Measurements from ENCODE around the gene PTPN7.

Gene PTPN7

DNA sequence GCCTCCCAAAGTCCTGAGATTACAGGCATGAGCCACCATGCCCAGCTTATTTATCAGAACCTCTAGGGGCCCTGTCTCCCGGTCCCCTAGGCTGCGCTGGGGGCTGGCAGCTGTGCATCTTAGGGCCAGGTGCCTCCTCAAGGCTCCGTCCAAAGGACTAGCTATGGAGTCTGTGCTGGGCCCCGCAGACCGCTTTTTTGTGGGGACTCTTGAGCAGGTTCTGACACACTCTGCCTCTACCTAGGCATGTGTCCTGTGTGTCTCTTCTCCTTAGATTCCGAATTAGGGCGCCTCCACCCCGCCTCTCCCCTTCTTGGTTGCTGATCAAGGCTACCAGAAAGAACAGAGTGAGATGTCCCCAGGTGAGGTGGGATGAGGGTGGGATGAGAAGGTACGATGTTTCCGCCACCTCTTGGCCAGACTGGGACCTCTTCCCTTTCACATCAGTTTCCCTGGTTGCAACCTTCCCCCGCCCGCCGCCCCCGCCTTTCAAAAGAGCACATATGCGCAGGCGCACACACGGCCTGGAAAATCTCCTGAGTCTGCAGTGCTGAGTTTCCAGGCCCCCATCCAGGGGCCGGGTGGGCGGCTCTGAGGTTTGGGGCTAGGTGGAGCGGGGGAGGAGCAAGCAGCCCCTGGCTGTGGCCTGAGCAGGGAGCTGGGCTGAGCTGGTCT is 5.0 kb upstream of the PTPN7 start:
- no peak for DNase-seq

DNA sequence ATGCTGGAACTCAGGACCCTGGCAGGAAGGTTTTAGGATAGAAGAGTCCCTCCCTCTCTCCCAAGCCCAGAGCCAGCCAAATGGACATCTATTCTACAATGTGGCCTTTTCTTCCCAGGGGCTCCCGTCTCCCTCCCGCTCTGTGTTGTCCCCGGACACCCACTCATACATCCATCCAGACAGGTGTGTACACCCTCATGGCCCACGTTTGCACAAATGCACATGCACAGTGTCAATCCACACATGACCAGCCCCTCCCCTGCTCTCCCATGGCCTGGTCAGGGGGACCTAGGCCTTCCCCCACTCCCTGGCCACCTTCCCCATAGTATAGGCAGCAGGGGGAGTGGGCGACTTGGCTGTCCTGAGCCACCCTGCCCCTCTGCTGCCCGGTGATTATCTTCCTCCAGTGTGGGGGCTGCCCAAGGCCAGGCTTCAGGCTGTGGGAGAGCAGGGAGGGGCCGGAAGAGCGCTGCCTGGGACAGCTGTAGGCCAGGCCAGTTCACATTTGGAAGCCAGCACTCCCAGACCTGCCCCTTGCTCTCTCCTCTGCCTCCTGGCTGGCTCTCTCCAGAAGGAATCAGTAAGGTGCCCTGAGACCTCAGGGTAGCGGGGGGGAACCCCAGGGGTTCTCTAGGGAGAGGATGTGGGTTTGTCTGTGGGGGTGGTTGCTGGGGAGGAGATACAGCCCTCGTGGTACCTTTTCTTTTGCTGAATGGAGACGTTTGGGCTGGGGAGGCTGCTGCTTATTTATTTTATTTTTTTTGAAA is 4.1 kb upstream of the PTPN7 start:
- DNase-seq: no peak

- no peak for DNase-seq
Measured at GRCh38 chr1:202163281-202164270, 3.2 kb upstream of the PTPN7 start.

DNA sequence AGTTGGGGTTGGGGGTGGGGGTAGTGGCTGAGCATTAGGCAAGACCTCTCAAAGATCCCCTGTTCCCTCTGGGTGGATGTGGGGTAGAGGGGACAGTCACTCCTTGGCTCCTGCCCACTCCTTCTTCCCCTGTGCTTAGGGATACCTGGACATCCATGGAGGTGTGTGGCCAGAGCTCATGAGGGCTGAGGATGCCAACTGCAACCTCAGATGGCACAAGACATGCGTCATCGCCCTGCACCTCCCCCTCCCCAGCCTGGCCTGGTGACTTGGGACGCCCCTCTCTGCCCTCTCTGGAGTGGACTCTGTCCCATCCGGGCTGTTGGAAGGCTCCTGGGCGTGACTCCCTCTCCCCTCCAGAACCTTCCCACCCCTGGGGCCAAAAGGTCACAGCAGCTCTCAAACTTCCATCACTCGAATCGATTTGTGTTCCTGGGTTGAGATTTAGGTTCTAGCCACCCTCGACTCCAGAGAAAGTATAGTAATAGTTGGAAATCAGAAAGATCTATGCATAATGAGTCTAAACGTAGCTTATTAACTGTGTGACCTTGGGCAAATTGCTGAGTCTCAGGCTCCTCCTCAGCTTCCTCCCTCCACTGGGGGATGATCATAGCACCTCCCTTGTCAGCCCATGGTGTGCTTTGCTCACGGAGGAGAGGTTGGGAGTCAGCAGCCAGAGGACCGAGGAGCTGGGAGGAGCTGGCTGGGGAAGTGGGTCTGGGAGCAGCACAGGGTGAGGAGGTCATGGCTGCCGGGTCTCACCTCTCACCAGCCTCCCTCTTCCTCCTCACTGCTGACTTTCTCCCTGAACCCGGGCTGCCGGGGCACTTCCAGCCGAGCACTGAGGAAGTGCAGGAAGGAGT is 2.2 kb upstream of the PTPN7 start:
- no peak for DNase-seq

GRCh38 chr1:202162047-202162417 is 1.6 kb upstream of the PTPN7 start:
- no peak for DNase-seq

DNA sequence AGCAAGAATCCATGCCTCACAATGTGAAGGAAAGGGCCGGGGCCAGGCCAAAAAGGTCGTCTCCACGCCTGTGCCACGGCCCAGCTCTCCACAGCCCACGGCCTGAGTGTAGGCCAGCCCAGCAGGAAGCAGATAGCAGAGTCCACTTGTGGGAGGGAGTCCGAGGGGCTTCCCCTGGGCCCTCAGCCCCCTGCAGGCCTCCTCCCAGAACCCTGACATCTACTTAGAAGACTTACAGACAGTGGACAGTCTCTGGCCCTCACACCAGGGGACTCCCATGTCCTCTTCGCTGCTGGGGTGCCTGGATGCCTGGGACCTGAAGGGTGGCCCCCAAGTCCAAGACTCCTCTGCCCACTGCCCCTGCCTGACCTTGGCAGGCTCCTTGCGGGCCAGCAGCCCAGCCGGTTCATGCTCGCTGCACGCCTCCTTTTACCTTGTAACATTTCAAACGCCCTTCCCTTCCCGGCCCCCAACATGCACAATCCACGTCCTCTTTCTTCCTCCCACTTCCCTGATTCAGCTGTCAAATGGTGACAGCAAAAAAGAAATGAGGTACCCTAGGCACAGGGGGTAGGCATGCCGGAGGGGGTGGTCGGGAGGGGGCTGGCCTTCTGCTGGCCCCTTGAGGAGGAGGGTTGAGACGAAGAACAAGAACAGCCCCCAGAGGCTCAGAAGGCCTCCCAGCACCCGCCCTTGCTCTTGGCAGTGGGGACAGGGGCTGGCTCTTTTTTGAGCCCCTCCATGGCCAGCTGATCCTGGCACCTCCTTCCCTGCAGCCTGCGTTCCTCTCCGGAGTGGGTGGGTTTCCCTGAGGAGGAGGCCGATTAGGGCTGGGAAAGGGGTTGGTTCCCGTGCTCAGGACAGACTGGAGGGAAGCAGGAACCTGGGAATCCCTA is 997 bp upstream of the PTPN7 start:
- DNase-seq: no peak

GRCh38 chr1:202159534-202160371 is 649 bp downstream of the PTPN7 start:
- no peak for DNase-seq

DNA sequence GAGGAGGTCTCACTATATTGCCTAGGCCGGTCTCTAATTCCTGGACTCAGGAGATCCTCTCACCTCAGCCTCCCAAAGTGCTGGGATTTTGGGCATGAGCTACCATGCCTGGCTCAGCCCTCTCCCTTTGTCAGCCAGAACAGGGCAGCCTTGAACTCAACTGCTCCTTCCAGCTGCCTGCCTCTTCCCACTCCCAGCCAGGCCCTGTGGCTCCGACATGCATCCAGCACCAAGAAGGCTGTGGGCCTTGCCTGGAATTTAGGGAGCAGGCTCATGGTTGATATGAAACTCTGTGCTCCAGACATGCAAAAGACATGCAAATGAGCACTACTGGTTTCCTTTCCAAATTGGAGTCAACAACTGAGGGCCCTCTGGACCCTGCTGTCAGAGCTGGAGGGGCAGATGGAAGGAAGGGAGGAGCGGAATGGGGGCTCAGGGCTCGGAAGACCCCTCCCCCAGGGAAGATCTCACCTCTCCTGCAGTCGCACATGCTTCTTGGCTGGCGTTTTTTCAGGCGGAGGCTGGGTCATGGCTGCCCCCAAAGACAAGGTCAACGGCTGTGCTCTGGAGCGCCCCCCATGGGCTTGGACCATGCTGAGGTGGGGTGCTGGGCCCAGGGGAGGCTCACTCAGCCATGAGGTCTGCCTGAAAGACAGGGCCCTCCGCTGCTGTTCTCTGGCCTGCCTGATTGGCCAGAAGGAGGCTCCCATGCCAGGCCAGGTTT is 1.4 kb downstream of the PTPN7 start:
- no peak for DNase-seq

- DNase-seq: no peak
Measured at GRCh38 chr1:202157945-202158344, 2.5 kb downstream of the PTPN7 start.

GRCh38 chr1:202156590-202156989 is 3.8 kb downstream of the PTPN7 start:
- no peak for DNase-seq

DNA sequence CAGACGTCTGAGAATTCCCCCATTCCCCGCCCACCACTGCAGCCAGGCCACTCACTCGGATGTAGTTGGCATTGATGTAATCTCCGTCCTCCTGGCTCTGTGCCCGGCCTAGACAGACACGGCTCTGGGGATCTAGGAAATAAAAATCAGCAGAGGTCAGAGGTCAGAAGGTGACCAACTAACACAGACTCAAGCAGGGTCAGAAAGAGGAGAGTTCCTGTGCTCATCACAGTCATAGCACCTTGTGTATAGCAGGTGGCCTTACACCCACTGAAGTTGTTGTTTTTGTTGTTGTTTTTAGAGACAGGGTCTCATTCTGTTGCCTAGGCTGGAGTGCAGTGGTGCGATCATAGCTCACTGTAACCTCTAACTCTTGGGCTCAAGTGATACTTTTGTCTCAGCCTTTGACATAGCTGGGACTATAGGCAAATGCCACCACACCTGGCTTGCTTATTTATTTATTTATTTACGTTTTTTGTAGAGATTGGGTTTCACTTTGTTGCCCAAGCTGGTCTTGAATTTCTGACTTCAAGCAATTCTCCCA is 4.9 kb downstream of the PTPN7 start:
- no peak for DNase-seq

- no peak for DNase-seq
Measured at GRCh38 chr1:202154766-202155477, 5.5 kb downstream of the PTPN7 start.

GRCh38 chr1:202154148-202154765 is 6.1 kb downstream of the PTPN7 start:
- DNase-seq: no peak

DNA sequence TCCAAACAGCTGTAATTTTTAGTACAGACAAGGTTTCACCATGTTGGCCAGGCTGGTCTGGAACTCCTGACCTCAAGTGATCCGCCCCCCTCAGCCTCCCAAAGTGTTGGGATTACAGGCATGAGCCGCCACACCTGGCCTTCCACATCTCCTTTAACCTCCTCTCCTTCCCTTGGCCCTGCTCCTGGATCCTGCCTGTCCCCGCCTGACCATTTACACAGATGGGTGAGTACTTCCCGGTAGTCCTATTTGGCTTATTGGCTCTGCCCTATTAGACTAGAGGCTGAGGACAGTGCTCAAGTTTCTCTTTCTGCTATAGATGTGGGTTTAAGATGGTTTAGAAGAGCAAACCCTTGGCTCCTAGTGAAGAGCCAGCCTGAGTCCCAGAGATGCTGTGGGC is 7.1 kb downstream of the PTPN7 start:
- DNase-seq: no peak

DNA sequence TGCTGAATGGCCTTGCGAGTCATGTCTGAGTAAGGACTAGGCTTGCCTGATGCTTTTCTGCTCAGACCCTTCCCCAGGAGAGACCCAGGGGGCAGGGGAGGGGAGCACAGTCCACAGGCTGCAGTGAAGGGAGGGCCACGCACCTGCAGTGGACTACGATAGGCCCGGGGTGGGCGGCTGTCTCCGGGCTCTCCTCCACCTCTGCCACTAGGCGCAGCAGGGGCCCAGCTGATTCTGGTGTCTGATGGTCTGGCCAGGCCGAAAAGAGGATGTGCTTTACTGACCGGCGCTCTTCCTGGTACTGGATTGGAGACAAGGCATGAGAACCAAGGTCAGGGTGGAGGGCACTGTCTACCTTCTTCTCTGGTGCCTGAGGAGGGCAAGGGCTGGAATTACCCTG is 8.0 kb downstream of the PTPN7 start:
- DNase-seq: no peak

DNA sequence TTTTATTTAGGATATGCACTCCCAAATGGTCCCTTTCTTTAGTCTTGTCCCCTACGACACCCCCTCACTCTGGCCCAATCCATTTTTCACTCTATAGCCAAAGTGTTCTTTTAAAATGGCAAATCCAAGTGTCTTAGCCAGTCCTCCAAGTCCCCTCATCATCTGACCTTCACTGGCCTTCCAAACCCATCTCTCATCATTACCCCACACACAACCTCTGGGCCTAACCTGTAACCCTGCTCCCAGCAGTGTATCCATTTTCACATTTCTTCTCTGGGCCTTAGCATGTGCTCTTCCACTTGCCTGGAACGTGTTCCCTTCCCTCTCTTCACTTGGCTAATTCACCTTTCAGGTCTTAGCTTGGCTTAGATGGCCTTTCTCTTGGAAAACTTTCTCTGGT is 9.4 kb downstream of the PTPN7 start:
- DNase-seq: no peak

DNA sequence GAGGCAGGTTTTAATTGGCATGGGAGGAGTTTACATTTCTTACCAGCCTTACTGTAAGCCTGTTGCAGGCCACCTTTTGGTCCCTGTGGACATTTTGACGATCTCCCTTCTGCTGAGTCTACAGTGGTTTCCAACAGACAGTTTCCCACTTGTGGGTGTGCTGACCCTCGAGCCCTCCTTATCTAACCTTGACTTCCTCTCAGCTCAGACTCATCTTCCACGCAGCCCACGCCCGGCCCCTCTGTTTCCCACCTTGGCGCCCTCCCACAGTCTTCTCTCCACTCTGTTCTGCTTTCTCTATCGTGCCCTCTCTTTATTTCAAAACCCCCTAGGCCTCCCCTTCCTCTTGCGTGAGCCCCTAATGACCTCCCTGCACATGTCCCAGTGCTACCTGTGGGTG is 9.8 kb downstream of the PTPN7 start:
- DNase-seq: no peak

DNA sequence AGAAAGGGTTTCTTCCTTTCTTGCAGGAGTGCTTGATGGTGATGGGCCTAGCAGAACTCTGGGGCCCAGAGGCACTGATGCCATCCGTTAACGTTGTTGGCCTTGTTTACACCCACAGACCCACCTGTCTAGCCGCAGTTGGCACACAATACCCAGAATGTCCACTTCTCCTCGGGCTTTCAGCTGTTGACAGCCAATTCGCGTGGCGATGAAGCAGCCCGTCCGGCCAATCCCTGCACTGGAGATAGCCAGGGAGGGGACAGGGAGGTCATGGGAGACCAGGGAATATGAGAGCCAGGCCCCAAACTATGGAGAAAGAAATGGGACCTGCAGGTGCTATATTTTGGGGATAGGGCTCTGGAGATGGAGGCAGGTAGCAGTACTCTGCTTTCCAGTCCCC is 10.2 kb downstream of the PTPN7 start:
- DNase-seq: no peak
